GM12878 (cell line): ENCODE results near the gene EMP2. TPM values are rescaled to one million over a fixed set of nuclear protein-coding genes. Genes with fewer than 3 reads are reported as not detected.

Source experiments
- ATF7 ChIP-seq: fragments of 450-650 bp; IDR thresholded peaks from 2 replicates; pipeline ENCODE4 v1.6.1; 2016; ENCODE audit warnings: low read depth, mild to moderate bottlenecking
- FOS ChIP-seq: IDR thresholded peaks from 3 replicates; pipeline ENCODE4 v1.6.1; 2011; ENCODE audit warnings: borderline replicate concordance; ENCODE audit not compliant: insufficient read length; ENCODE audit errors: extremely low read depth
- IKZF2 ChIP-seq, 2 experiments: fragments of 450-650 bp; IDR thresholded peaks; 2 replicates each; pipeline ENCODE4 v1.6.1; 2017; ENCODE audit warnings: mild to moderate bottlenecking in 2 of 2, moderate library complexity in 2 of 2
- JUND ChIP-seq: IDR thresholded peaks from 2 replicates; pipeline ENCODE4 v1.6.1; 2012; ENCODE audit warnings: low read depth, mild to moderate bottlenecking, low read length, improper control_type of control experiment, moderate library complexity
- MYB ChIP-seq: fragments of 150-350 bp; IDR thresholded peaks from 2 replicates; pipeline ENCODE4 v1.6.1; 2014; ENCODE audit warnings: mild to moderate bottlenecking, low read depth, low read length, borderline replicate concordance
- NR2F1 ChIP-seq: fragments of 450-650 bp; conservative IDR thresholded peaks from 2 replicates; pipeline ENCODE4 v1.6.1; 2017; ENCODE audit warnings: mild to moderate bottlenecking
- PML ChIP-seq: IDR thresholded peaks from 2 replicates; pipeline ENCODE4 v1.6.1; 2012; ENCODE audit warnings: low read length, inconsistent platforms
- SIN3A ChIP-seq: IDR thresholded peaks from 2 replicates; pipeline ENCODE4 v1.6.1; 2012; ENCODE audit warnings: low read depth, low read length, improper control_type of control experiment
- STAT1 ChIP-seq: fragments of 450-650 bp; conservative IDR thresholded peaks from 2 replicates; pipeline ENCODE4 v1.6.1; 2014; ENCODE audit warnings: antibody characterized with exemption, mild to moderate bottlenecking
- SUZ12 ChIP-seq: fragments of 200-600 bp; sonication (generic); IDR thresholded peaks from one replicate; pipeline ENCODE4 v1.6.1; 2018; ENCODE audit warnings: antibody characterized with exemption, mild to moderate bottlenecking; ENCODE audit not compliant: unreplicated experiment
- ZNF24 ChIP-seq: fragments of 450-650 bp; IDR thresholded peaks from 2 replicates; pipeline ENCODE4 v1.6.1; 2017; ENCODE audit warnings: antibody characterized with exemption, mild to moderate bottlenecking
- polyA plus RNA-seq, 11 experiments: library from polyadenylated mRNA; depleted of rRNA in 4 of 11; unstranded in 6 of 11; stranded (reverse) in 5 of 11; fragments of >200 nt; fragmentation: Nextera tagmentation in 4 of 11; fragmentation: Illumina TruSeq in 1 of 11; extraction: Ambion mirVana in 4 of 11; extraction: Trizol in 1 of 11; gene quantifications; 1 replicate in 1 of 11; 2 replicates in 10 of 11; pipeline versions ENCODE4 v1.2.1 to v1.2.3, GENCODE V29; 2011 to 2016; ENCODE audit warnings: inconsistent platforms in 2 of 11, missing spikeins in 2 of 11, low read depth in 1 of 11
- total RNA-seq, 4 experiments: library from RNA; depleted of rRNA in 3 of 4; stranded (reverse); fragments of >200 nt in 3 of 4; fragmentation: Illumina TruSeq in 1 of 4; extraction: Trizol in 1 of 4; gene quantifications; 2 replicates each; pipeline versions ENCODE4 v1.2.1 to v1.2.3, GENCODE V29; 2013 to 2021
- TF ChIP-seq, protein P1 (sequence below): fragments of 450-650 bp; IDR thresholded peaks from 2 replicates; pipeline ENCODE4 v1.6.1; 2017; ENCODE audit warnings: antibody characterized with exemption, mild to moderate bottlenecking, moderate library complexity
- TF ChIP-seq, protein P2 (sequence below): fragments of 450-650 bp; formaldehyde crosslinking; IDR thresholded peaks from 2 replicates; pipeline ENCODE4 v1.4.0; 2020; ENCODE audit warnings: mild to moderate bottlenecking, moderate library complexity
- TF ChIP-seq, protein P3 (sequence below): IDR thresholded peaks from 2 replicates; pipeline ENCODE4 v1.6.1; 2012; ENCODE audit warnings: low read depth, low read length, improper control_type of control experiment
- TF ChIP-seq, protein P4 (sequence below): IDR thresholded peaks from 2 replicates; pipeline ENCODE4 v1.6.1; 2011; ENCODE audit warnings: borderline replicate concordance, low read depth, mild to moderate bottlenecking, moderate library complexity, mixed read lengths, low read length; ENCODE audit not compliant: insufficient read depth; ENCODE audit errors: extremely low read length
- TF ChIP-seq, protein P5 (sequence below): fragments of 450-650 bp; formaldehyde crosslinking; IDR thresholded peaks from 2 replicates; pipeline ENCODE4 v1.4.0; 2022; ENCODE audit warnings: mild to moderate bottlenecking, moderate library complexity
- TF ChIP-seq, protein P6 (sequence below): IDR thresholded peaks from 2 replicates; pipeline ENCODE4 v1.6.1; 2012; ENCODE audit warnings: low read length, inconsistent platforms

EMP2 gene
- total and polyA plus RNA-seq, 10 of the 15 experiments (the other 5 are each of a cell fraction or from before 2014, with no cell fraction given) = 0.41 to 10.4 (median 3.8) TPM

DNA sequence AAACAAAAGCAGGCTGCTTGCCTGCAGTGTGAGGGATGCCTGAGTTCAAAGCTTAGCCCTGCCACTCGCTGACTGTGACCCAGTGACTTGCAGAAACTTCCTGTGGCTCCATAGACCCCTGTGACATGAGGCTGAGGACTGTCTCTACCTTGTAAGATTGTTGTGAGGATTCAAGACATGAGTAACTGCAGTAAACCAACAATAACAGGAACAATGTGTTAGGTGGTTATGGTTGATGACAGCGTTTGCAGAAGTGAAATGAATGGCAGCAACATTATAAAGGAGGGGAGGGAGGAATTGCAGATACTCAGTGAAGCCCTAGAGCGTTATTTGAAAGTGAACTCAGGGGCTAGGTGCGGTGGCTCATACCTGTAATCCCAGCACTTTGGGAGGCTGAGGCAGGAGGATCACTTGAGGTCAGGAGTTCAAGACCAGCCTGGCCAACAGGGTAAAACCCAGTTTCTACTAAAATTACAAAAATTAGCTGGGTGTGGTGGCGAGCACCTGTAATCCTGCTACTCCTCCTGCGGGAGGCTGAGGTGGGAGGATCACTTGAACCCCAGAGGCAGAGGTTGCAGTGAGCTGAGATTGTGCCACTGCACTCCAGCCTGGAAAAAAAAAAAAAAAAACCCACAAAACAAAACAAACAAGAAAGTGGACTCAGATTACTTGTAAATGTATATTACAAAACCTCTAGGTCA, 33.5 kb upstream of the EMP2 start (continued):
- TF ChIP-seq, protein P1, sequence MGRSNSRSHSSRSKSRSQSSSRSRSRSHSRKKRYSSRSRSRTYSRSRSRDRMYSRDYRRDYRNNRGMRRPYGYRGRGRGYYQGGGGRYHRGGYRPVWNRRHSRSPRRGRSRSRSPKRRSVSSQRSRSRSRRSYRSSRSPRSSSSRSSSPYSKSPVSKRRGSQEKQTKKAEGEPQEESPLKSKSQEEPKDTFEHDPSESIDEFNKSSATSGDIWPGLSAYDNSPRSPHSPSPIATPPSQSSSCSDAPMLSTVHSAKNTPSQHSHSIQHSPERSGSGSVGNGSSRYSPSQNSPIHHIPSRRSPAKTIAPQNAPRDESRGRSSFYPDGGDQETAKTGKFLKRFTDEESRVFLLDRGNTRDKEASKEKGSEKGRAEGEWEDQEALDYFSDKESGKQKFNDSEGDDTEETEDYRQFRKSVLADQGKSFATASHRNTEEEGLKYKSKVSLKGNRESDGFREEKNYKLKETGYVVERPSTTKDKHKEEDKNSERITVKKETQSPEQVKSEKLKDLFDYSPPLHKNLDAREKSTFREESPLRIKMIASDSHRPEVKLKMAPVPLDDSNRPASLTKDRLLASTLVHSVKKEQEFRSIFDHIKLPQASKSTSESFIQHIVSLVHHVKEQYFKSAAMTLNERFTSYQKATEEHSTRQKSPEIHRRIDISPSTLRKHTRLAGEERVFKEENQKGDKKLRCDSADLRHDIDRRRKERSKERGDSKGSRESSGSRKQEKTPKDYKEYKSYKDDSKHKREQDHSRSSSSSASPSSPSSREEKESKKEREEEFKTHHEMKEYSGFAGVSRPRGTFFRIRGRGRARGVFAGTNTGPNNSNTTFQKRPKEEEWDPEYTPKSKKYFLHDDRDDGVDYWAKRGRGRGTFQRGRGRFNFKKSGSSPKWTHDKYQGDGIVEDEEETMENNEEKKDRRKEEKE = no peak
- TF ChIP-seq, protein P2, sequence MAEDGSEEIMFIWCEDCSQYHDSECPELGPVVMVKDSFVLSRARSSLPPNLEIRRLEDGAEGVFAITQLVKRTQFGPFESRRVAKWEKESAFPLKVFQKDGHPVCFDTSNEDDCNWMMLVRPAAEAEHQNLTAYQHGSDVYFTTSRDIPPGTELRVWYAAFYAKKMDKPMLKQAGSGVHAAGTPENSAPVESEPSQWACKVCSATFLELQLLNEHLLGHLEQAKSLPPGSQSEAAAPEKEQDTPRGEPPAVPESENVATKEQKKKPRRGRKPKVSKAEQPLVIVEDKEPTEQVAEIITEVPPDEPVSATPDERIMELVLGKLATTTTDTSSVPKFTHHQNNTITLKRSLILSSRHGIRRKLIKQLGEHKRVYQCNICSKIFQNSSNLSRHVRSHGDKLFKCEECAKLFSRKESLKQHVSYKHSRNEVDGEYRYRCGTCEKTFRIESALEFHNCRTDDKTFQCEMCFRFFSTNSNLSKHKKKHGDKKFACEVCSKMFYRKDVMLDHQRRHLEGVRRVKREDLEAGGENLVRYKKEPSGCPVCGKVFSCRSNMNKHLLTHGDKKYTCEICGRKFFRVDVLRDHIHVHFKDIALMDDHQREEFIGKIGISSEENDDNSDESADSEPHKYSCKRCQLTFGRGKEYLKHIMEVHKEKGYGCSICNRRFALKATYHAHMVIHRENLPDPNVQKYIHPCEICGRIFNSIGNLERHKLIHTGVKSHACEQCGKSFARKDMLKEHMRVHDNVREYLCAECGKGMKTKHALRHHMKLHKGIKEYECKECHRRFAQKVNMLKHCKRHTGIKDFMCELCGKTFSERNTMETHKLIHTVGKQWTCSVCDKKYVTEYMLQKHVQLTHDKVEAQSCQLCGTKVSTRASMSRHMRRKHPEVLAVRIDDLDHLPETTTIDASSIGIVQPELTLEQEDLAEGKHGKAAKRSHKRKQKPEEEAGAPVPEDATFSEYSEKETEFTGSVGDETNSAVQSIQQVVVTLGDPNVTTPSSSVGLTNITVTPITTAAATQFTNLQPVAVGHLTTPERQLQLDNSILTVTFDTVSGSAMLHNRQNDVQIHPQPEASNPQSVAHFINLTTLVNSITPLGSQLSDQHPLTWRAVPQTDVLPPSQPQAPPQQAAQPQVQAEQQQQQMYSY (CRISPR knock-in tag) = no peak
- TF ChIP-seq, protein P3, sequence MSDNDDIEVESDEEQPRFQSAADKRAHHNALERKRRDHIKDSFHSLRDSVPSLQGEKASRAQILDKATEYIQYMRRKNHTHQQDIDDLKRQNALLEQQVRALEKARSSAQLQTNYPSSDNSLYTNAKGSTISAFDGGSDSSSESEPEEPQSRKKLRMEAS = no peak
- TF ChIP-seq PML (no peak), IKZF2 (IDR thresholded peaks at IDR 0.05) (peak; percentile 56 to 58; a peak in 2 of 4 replicates), SIN3A (no peak), MYB (no peak), JUND (no peak), NR2F1 (no peak), STAT1 (no peak), SUZ12 (no peak), ZNF24 (no peak), ATF7 (peak; percentile 49), FOS (no peak)
- TF ChIP-seq, protein P4, sequence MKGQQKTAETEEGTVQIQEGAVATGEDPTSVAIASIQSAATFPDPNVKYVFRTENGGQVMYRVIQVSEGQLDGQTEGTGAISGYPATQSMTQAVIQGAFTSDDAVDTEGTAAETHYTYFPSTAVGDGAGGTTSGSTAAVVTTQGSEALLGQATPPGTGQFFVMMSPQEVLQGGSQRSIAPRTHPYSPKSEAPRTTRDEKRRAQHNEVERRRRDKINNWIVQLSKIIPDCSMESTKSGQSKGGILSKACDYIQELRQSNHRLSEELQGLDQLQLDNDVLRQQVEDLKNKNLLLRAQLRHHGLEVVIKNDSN = no peak
- TF ChIP-seq, protein P5, sequence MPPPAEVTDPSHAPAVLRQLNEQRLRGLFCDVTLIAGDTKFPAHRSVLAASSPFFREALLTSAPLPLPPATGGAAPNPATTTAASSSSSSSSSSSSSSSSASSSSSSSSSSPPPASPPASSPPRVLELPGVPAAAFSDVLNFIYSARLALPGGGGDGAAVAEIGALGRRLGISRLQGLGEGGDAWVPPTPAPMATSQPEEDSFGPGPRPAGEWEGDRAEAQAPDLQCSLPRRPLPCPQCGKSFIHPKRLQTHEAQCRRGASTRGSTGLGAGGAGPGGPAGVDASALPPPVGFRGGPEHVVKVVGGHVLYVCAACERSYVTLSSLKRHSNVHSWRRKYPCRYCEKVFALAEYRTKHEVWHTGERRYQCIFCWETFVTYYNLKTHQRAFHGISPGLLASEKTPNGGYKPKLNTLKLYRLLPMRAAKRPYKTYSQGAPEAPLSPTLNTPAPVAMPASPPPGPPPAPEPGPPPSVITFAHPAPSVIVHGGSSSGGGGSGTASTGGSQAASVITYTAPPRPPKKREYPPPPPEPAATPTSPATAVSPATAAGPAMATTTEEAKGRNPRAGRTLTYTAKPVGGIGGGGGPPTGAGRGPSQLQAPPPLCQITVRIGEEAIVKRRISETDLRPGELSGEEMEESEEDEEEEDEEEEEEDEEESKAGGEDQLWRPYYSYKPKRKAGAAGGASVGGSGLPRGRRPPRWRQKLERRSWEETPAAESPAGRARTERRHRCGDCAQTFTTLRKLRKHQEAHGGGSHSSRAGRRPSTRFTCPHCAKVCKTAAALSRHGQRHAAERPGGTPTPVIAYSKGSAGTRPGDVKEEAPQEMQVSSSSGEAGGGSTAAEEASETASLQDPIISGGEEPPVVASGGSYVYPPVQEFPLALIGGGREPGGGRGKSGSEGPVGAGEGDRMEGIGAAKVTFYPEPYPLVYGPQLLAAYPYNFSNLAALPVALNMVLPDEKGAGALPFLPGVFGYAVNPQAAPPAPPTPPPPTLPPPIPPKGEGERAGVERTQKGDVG (CRISPR knock-in tag) = no peak
- TF ChIP-seq, protein P6, sequence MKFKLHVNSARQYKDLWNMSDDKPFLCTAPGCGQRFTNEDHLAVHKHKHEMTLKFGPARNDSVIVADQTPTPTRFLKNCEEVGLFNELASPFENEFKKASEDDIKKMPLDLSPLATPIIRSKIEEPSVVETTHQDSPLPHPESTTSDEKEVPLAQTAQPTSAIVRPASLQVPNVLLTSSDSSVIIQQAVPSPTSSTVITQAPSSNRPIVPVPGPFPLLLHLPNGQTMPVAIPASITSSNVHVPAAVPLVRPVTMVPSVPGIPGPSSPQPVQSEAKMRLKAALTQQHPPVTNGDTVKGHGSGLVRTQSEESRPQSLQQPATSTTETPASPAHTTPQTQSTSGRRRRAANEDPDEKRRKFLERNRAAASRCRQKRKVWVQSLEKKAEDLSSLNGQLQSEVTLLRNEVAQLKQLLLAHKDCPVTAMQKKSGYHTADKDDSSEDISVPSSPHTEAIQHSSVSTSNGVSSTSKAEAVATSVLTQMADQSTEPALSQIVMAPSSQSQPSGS = 0 out of 2 replicates have a peak, but pooled peaks have one; percentile 18
